ENCODE data around the gene MEIS3. TPM values are rescaled to one million over a fixed set of nuclear protein-coding genes. Genes with fewer than 3 reads are reported as not detected.

MEIS3 gene
- total and polyA plus RNA-seq, 2 experiments from 2014 or later: 20.1 to 56.1 TPM

DNA sequence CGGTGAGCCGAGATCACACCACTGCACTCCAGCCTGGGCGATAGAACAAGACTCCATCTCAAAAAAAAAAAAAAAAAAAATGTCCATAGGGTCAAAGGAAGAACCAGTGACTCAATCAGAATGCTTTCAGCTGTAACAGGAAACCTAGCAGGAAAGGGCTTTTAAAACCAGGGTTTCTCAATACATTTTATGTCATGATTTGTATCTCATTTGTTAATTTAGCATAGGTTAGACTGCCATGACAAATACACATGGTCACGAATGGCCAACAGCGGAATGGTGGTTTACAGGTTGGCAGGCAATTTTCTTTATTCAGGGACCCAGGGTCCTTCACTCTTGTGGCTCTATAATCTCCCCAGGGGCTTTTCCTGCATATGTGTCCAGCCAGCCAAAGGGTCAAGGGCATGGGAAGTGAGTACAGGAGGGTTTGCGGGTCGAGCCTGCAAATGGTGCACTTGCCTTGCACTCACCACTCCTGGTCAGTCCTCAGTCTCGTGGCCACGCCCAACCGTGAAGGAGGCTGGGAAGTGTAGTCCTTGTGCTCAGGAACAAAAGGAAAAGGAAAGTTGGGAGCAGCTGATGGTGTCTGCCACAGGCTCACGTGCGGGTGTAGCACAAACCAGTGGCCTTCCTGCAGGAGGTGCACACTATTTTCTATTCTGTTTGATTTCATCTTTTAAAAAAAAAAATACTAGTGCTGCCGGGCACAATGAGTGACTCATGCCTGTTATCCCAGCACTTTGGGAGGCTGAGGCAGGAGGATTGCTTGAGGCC, 55.4 kb downstream of the MEIS3 start:
- no peaks in the 10 kb centered on the region for H3K9me3 ChIP-seq (ENCODE audit: low read depth)
- no peaks in the 10 kb centered on the region for H3K27me3 ChIP-seq (replicated peaks; ENCODE audit: insufficient read depth)
- peak; percentile 30 for DNase-seq
- in situ Hi-C loops (cut with MboI): no loop called here
- H3F3A ChIP-seq (ENCODE audit: insufficient read depth): no peaks in the 10 kb centered on the region
- H3K79me2 ChIP-seq (ENCODE audit: insufficient read depth): no peaks in the 10 kb centered on the region
- H3K4me1 ChIP-seq (ENCODE audit: insufficient read depth): no peaks in the 10 kb centered on the region
- H3K9me2 ChIP-seq (ENCODE audit: insufficient read depth): no peaks in the 10 kb centered on the region
- no peaks in the 10 kb centered on the region; the same call in 1 of the 2 replicates for H3K36me3 ChIP-seq (ENCODE audit: low read depth)
- no peak overlapping the region for H3K27ac ChIP-seq
- H3K9ac ChIP-seq: no peak overlapping the region
- no peak for TF ChIP-seq EZH2 (IDR thresholded peaks at IDR 0.05; ENCODE audit: insufficient read depth, poor library complexity, severe bottlenecking)
- no peak for TF ChIP-seq EZH2phosphoT487 (IDR thresholded peaks at IDR 0.05; ENCODE audit: insufficient read depth, low read depth)
- H4K20me1 ChIP-seq (ENCODE audit: insufficient read depth): no peaks in the 10 kb centered on the region
- H3K4me3 ChIP-seq: no peak overlapping the region
- no peak overlapping the region for H2AFZ ChIP-seq
- 90 to 92% methylated on average over 13 of the region's 13 CpGs for WGBS, 2 experiments (ENCODE audit: low coverage in 1 of 2, low lambda C conversion rate in 2 of 2, missing lambda C conversion rate in 2 of 2)
- H3K4me2 ChIP-seq (ENCODE audit: unreplicated experiment): no peak overlapping the region

DNA sequence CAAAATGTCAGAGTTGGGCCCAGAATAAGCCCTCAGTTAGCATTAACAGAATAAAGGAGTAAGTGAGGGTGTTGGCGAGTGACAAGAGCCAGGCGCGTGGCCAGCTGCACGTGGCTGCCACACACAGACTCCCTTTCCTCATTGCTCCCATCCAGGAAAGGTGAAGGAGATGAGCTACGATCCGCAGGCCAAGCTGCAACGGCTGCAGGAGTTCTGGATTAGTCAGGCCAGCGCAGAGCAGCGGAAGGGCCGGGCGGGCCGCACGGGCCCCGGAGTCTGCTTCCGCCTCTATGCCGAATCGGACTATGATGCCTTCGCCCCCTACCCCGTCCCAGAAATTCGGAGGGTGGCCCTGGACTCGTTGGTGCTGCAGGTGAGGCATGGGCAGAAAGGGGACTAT, 57.0 kb downstream of the MEIS3 start:
- Histone ChIP-seq H3K79me2 (ENCODE audit: insufficient read depth) (no peaks in the 10 kb centered on the region), H3K27ac (no peak overlapping the region), H4K20me1 (ENCODE audit: insufficient read depth) (no peaks in the 10 kb centered on the region), H3K4me2 (ENCODE audit: unreplicated experiment) (no peak overlapping the region), H3K36me3 (ENCODE audit: low read depth) (peaks cover 1% of the 10 kb centered on the region; the same call in 1 of the 2 replicates), H3K9ac (no peak overlapping the region), H3K4me1 (ENCODE audit: insufficient read depth) (no peaks in the 10 kb centered on the region), H3K9me3 (ENCODE audit: low read depth) (no peaks in the 10 kb centered on the region), H3K9me2 (ENCODE audit: insufficient read depth) (no peaks in the 10 kb centered on the region), H3K27me3 (replicated peaks; ENCODE audit: insufficient read depth) (no peaks in the 10 kb centered on the region), H3F3A (ENCODE audit: insufficient read depth) (no peaks in the 10 kb centered on the region), H3K4me3 (no peak overlapping the region), H2AFZ (no peak overlapping the region)
- TF ChIP-seq EZH2phosphoT487 (IDR thresholded peaks at IDR 0.05; ENCODE audit: insufficient read depth, low read depth) (no peak), EZH2 (IDR thresholded peaks at IDR 0.05; ENCODE audit: insufficient read depth, poor library complexity, severe bottlenecking) (no peak)
- DNase-seq: no peak
- 92 to 98% methylated on average over 21 of the region's 21 CpGs for WGBS, 2 experiments (ENCODE audit: low coverage in 1 of 2, low lambda C conversion rate in 2 of 2, missing lambda C conversion rate in 2 of 2)
- in situ Hi-C loops (cut with MboI): no loop called here

- no peak for TF ChIP-seq EZH2phosphoT487 (IDR thresholded peaks at IDR 0.05; ENCODE audit: insufficient read depth, low read depth)
- TF ChIP-seq EZH2 (IDR thresholded peaks at IDR 0.05; ENCODE audit: insufficient read depth, poor library complexity, severe bottlenecking): no peak
- peaks cover 5% of the 10 kb centered on the region for H3K79me2 ChIP-seq (ENCODE audit: insufficient read depth)
- peaks cover 27% of the 10 kb centered on the region; the same call in 1 of the 2 replicates for H3K36me3 ChIP-seq (ENCODE audit: low read depth)
- no peaks in the 10 kb centered on the region for H3F3A ChIP-seq (ENCODE audit: insufficient read depth)
- H3K27me3 ChIP-seq (replicated peaks; ENCODE audit: insufficient read depth): no peaks in the 10 kb centered on the region
- no peaks in the 10 kb centered on the region for H3K4me1 ChIP-seq (ENCODE audit: insufficient read depth)
- WGBS, 2 experiments (ENCODE audit: low coverage in 1 of 2, low lambda C conversion rate in 2 of 2, missing lambda C conversion rate in 2 of 2): 78 to 80% methylated on average over 6 of the region's 6 CpGs
- in situ Hi-C loops (cut with MboI): no loop called here
- no peaks in the 10 kb centered on the region for H4K20me1 ChIP-seq (ENCODE audit: insufficient read depth)
- no peak for DNase-seq
- H3K27ac ChIP-seq: no peak overlapping the region
- H2AFZ ChIP-seq: no peak overlapping the region
- H3K4me2 ChIP-seq (ENCODE audit: unreplicated experiment): no peak overlapping the region
- H3K9ac ChIP-seq: no peak overlapping the region
- H3K9me2 ChIP-seq (ENCODE audit: insufficient read depth): no peaks in the 10 kb centered on the region
- no peaks in the 10 kb centered on the region for H3K9me3 ChIP-seq (ENCODE audit: low read depth)
- no peak overlapping the region for H3K4me3 ChIP-seq
These were observed 60.4 kb downstream of the MEIS3 start for GRCh38 chr19:47358936-47359335.

DNA sequence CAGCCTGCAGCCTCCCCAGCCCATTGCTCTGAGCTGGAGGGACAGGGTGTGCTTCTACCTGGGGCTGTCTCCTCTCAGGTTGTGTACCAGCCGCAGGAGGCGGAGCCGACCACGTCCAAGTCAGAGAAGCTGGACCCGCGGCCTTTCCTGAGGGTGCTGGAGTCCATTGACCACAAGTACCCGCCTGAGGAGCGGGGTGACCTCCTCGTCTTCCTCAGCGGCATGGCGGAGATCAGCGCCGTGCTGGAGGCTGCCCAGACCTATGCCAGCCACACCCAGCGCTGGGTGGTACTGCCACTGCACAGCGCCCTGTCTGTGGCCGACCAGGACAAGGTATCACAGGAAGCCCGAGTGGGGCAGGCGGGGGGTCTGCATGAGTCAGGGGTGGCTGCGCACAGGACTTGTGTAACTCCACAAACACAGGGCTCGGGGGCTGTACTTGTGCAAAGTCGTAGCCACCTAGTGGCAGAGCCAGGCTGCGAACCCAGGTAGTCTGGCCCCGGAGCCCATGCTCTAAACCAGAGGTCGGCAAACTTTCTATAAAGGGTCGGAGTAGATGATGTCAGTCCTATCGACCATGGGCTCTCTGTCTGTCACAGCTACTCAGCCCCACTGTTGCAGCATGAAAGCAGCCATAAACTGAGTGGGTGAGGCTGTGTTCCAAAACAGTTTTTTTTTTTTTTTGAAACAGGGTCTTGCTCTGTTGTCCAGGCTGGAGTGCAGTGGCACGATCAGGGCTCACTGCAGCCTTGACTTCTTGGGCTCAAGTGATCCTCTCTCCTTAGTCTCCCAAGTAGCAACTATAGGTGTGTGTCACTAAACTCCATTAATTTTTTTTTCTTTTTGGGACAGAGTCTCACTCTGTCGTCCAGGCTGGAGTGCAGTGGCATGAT, 61.3 kb downstream of the MEIS3 start:
- H4K20me1 ChIP-seq (ENCODE audit: insufficient read depth): no peaks in the 10 kb centered on the region
- no peak overlapping the region for H2AFZ ChIP-seq
- H3K9ac ChIP-seq: no peak overlapping the region
- 94% methylated on average over 26 to 28 of the region's 28 CpGs for WGBS, 2 experiments (ENCODE audit: low coverage in 1 of 2, low lambda C conversion rate in 2 of 2, missing lambda C conversion rate in 2 of 2)
- TF ChIP-seq EZH2 (IDR thresholded peaks at IDR 0.05; ENCODE audit: insufficient read depth, poor library complexity, severe bottlenecking) (no peak), EZH2phosphoT487 (IDR thresholded peaks at IDR 0.05; ENCODE audit: insufficient read depth, low read depth) (no peak)
- no peaks in the 10 kb centered on the region for H3K27me3 ChIP-seq (replicated peaks; ENCODE audit: insufficient read depth)
- no peaks in the 10 kb centered on the region for H3K4me1 ChIP-seq (ENCODE audit: insufficient read depth)
- DNase-seq: no peak
- H3K9me2 ChIP-seq (ENCODE audit: insufficient read depth): no peaks in the 10 kb centered on the region
- H3K4me2 ChIP-seq (ENCODE audit: unreplicated experiment): no peak overlapping the region
- no peaks in the 10 kb centered on the region for H3K9me3 ChIP-seq (ENCODE audit: low read depth)
- H3F3A ChIP-seq (ENCODE audit: insufficient read depth): no peaks in the 10 kb centered on the region
- in situ Hi-C loops (cut with MboI): no loop called here
- H3K4me3 ChIP-seq: no peak overlapping the region
- H3K79me2 ChIP-seq (ENCODE audit: insufficient read depth): peaks cover 14% of the 10 kb centered on the region
- H3K36me3 ChIP-seq (ENCODE audit: low read depth): peaks cover 31% of the 10 kb centered on the region; the same call in 1 of the 2 replicates
- H3K27ac ChIP-seq: no peak overlapping the region
